Trophoblast cell (in vitro differentiated cells and primary cell): ENCODE measurements around the gene TEX28.
"Not testable (repeated sequence)": the region's sequence is repeated elsewhere in the genome, so short reads cannot be mapped to it uniquely, and the experiment has no call there.

Experiments
- DNase-seq, 2 donors: peaks; one replicate each; pipeline ENCODE4 v3.0.0-alpha.2; 2016
- H2AFZ ChIP-seq: 2 replicates; pipeline ENCODE4 v1.6.1; 2013; ENCODE audit warnings: low read length, moderate library complexity, mild to moderate bottlenecking; ENCODE audit not compliant: insufficient read depth, poor library complexity
- H2AK5ac ChIP-seq: 2 replicates; pipeline ENCODE4 v1.6.1; 2013; ENCODE audit warnings: mild to moderate bottlenecking, low read length
- H2BK120ac ChIP-seq: 2 replicates; pipeline ENCODE4 v1.6.1; 2013; ENCODE audit warnings: low read length, mild to moderate bottlenecking, moderate library complexity; ENCODE audit not compliant: insufficient read depth, poor library complexity
- H2BK12ac ChIP-seq: 2 replicates; pipeline ENCODE4 v1.6.1; 2013; ENCODE audit warnings: mild to moderate bottlenecking, low read length, moderate library complexity
- H2BK5ac ChIP-seq: 2 replicates; pipeline ENCODE4 v1.6.1; 2013; ENCODE audit warnings: low read length, low read depth, moderate library complexity, mild to moderate bottlenecking; ENCODE audit not compliant: poor library complexity
- H3K14ac ChIP-seq: 2 replicates; pipeline ENCODE4 v1.6.1; 2013; ENCODE audit warnings: mild to moderate bottlenecking, low read length
- H3K18ac ChIP-seq: 2 replicates; pipeline ENCODE4 v1.6.1; 2013; ENCODE audit warnings: mild to moderate bottlenecking, low read length
- H3K23ac ChIP-seq: 2 replicates; pipeline ENCODE4 v1.6.1; 2013; ENCODE audit warnings: low read length
- H3K27ac ChIP-seq: 2 replicates; pipeline ENCODE4 v1.5.1; 2013; ENCODE audit warnings: low read depth, mild to moderate bottlenecking, inconsistent platforms, low read length, moderate library complexity
- H3K27me3 ChIP-seq: 2 replicates; pipeline ENCODE4 v1.6.1; 2013; ENCODE audit warnings: inconsistent platforms, mild to moderate bottlenecking, low read length, moderate library complexity; ENCODE audit not compliant: insufficient read depth
- H3K36me3 ChIP-seq, 2 experiments: 1 replicate in 1 of 2; 2 replicates in 1 of 2; pipeline ENCODE4 v1.6.1; 2013; ENCODE audit warnings: low read length in 2 of 2, mild to moderate bottlenecking in 2 of 2, moderate library complexity in 1 of 2; ENCODE audit not compliant: insufficient read depth in 2 of 2, control insufficient read depth in 1 of 2
- H3K4ac ChIP-seq: 2 replicates; pipeline ENCODE4 v1.6.1; 2013; ENCODE audit warnings: low read depth, mild to moderate bottlenecking, low read length, moderate library complexity
- H3K4me1 ChIP-seq, 2 experiments: 1 replicate in 1 of 2; 2 replicates in 1 of 2; pipeline ENCODE4 v1.6.1; 2013; ENCODE audit warnings: low read length in 2 of 2, mild to moderate bottlenecking in 2 of 2, moderate library complexity in 1 of 2; ENCODE audit not compliant: insufficient read depth in 2 of 2, control insufficient read depth in 1 of 2
- H3K4me2 ChIP-seq: 2 replicates; pipeline ENCODE4 v1.6.1; 2013; ENCODE audit warnings: inconsistent platforms, mild to moderate bottlenecking, low read length, moderate library complexity
- H3K4me3 ChIP-seq: 2 replicates; pipeline ENCODE4 v1.5.1; 2013; ENCODE audit warnings: mild to moderate bottlenecking, low read depth, low read length, inconsistent platforms
- H3K79me1 ChIP-seq: one replicate; pipeline ENCODE4 v1.6.1; 2013; ENCODE audit warnings: low read length
- H3K79me2 ChIP-seq: 2 replicates; pipeline ENCODE4 v1.6.1; 2013; ENCODE audit warnings: low read length, mild to moderate bottlenecking; ENCODE audit not compliant: control insufficient read depth, insufficient read depth, poor library complexity
- H3K9ac ChIP-seq: 2 replicates; pipeline ENCODE4 v1.6.1; 2013; ENCODE audit warnings: mild to moderate bottlenecking, low read length
- H3K9me3 ChIP-seq: 2 replicates; pipeline ENCODE4 v1.6.1; 2013; ENCODE audit warnings: low read depth, mild to moderate bottlenecking, control low read depth, inconsistent platforms, low read length; ENCODE audit not compliant: insufficient read depth
- H4K12ac ChIP-seq: 2 replicates; pipeline ENCODE4 v1.6.1; 2013; ENCODE audit warnings: low read depth, mild to moderate bottlenecking, low read length, moderate library complexity
- H4K8ac ChIP-seq: 2 replicates; pipeline ENCODE4 v1.6.1; 2013; ENCODE audit warnings: low read depth, mild to moderate bottlenecking, low read length, moderate library complexity
- H4K91ac ChIP-seq: one replicate; pipeline ENCODE4 v1.6.1; 2013; ENCODE audit warnings: low read depth, mild to moderate bottlenecking, low read length, moderate library complexity
- WGBS: extraction: QIAGEN DNeasy Blood & Tissue Kit; methylation state at CpG from one replicate; pipeline ENCODE4 v1.1.7; 2013; ENCODE audit warnings: missing lambda C conversion rate; ENCODE audit not compliant: insufficient read length, insufficient coverage; ENCODE audit errors: extremely low coverage; 5-methylcytosine and 5-hydroxymethylcytosine counted together

Gene TEX28

GRCh38 chrX:154263072-154263471 is 31.9 kb downstream of the TEX28 start:
- not testable (repeated sequence) for H4K12ac ChIP-seq, H3K4me3 ChIP-seq, H3K4me1 ChIP-seq, H3K18ac ChIP-seq, H3K27me3 ChIP-seq, H3K4ac ChIP-seq, H3K9ac ChIP-seq, H2BK5ac ChIP-seq, H2BK12ac ChIP-seq, H4K91ac ChIP-seq, H2AK5ac ChIP-seq, H3K79me2 ChIP-seq, H3K14ac ChIP-seq, H3K9me3 ChIP-seq, DNase-seq, H3K4me2 ChIP-seq, H3K36me3 ChIP-seq, H3K27ac ChIP-seq, H2AFZ ChIP-seq, H4K8ac ChIP-seq, H3K23ac ChIP-seq, H3K79me1 ChIP-seq, H2BK120ac ChIP-seq
- no CpG with 5 or more reads among the region's 6 CpGs for WGBS

GRCh38 chrX:154258711-154259110 is 36.2 kb downstream of the TEX28 start:
- H3K18ac ChIP-seq, H2AFZ ChIP-seq, H3K9me3 ChIP-seq, H3K4me3 ChIP-seq, H2BK120ac ChIP-seq, H4K91ac ChIP-seq, H3K79me2 ChIP-seq, H3K14ac ChIP-seq, H3K4ac ChIP-seq, H3K9ac ChIP-seq, H3K79me1 ChIP-seq, H3K4me2 ChIP-seq, H2AK5ac ChIP-seq, H3K23ac ChIP-seq, H3K27me3 ChIP-seq, H2BK5ac ChIP-seq, DNase-seq, H4K8ac ChIP-seq, H3K27ac ChIP-seq, H3K36me3 ChIP-seq, H3K4me1 ChIP-seq, H4K12ac ChIP-seq, H2BK12ac ChIP-seq: not testable (repeated sequence)
- no CpG with 5 or more reads among the region's 10 CpGs for WGBS

GRCh38 chrX:154257282-154257681 is 37.6 kb downstream of the TEX28 start, which contains the start of gene OPN1MW3:
Gene OPN1MW3 (plus strand): TSS chrX:154257582. CDS start chrX:154257620, 38 bp downstream.
- not testable (repeated sequence) for H3K27ac ChIP-seq, H2AK5ac ChIP-seq, H3K9me3 ChIP-seq, H3K4me3 ChIP-seq, DNase-seq, H4K8ac ChIP-seq, H3K14ac ChIP-seq, H3K23ac ChIP-seq, H3K79me1 ChIP-seq, H2BK120ac ChIP-seq, H3K36me3 ChIP-seq, H2AFZ ChIP-seq, H3K4ac ChIP-seq, H3K4me1 ChIP-seq, H3K18ac ChIP-seq, H4K91ac ChIP-seq, H2BK12ac ChIP-seq, H2BK5ac ChIP-seq, H4K12ac ChIP-seq, H3K9ac ChIP-seq, H3K79me2 ChIP-seq, H3K4me2 ChIP-seq, H3K27me3 ChIP-seq
- WGBS: no CpG with 5 or more reads among the region's 17 CpGs

GRCh38 chrX:154248076-154248475 is 46.8 kb downstream of the TEX28 start:
- H3K36me3 ChIP-seq, H3K14ac ChIP-seq, H3K18ac ChIP-seq, H2AK5ac ChIP-seq, H2BK5ac ChIP-seq, H4K8ac ChIP-seq, H3K9me3 ChIP-seq, H3K9ac ChIP-seq, H4K91ac ChIP-seq, H4K12ac ChIP-seq, DNase-seq, H3K4me2 ChIP-seq, H3K27me3 ChIP-seq, H3K79me1 ChIP-seq, H3K23ac ChIP-seq, H3K79me2 ChIP-seq, H2BK120ac ChIP-seq, H3K4me1 ChIP-seq, H3K27ac ChIP-seq, H2AFZ ChIP-seq, H3K4me3 ChIP-seq, H3K4ac ChIP-seq, H2BK12ac ChIP-seq: not testable (repeated sequence)
- WGBS: no CpG with 5 or more reads among the region's 10 CpGs
